NCI-H1048 (cell line): ENCODE data around the gene POLR3E.
"Not testable (repeated sequence)": the region's sequence is repeated elsewhere in the genome, so short reads cannot be mapped to it uniquely, and the experiment has no call there.

Experiments
- DNase-seq: peaks from one replicate; lab custom pipeline; 2025; lab: John Stamatoyannopoulos, UW

POLR3E gene

DNA sequence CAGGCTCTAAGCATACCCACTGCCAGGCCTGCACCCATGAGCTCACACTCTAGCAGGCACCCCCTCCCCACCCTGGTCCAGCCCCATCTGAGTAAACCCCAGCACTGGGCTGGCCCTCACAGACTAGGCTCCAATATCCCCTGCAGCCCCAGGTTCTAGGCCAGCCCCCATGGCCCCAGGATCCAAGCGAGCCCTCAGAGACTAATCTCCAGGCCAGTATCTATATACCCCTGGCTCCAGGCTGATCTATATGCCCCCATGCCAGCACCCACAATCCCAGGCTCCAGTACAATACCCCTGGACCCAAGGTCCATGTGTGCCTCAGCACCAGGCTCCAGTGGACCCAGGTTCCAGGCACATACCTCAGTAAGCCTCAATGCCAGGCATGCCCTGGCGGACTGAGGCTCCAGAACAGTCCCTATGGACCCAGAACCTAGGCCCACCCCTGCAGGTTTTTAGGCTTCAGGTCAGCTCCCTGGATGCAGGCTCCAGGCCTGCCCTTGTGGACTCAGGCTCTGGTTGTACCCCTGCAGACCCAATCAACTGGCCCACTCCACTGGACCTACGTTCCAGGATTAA, 38.5 kb downstream of the POLR3E start:
- DNase-seq = no peak

DNA sequence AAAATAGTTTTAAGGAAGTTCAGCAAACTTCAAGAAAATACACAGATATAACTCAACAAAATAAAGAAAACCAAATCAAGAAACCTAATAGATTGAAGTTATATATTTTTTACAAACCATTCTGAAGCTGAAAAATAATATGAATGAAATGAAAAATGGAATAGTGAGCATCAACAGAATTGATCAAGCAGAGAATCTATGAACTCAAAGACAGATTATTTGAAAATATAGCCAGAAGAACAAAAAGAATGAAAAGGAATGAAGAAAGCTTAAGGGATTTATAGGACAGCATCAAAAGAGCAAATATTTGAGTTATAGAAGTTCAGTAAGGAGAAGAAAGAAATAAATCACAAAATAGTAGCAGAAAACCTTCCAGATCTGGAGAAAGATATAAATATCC, 39.4 kb downstream of the POLR3E start:
- no peak for DNase-seq

DNA sequence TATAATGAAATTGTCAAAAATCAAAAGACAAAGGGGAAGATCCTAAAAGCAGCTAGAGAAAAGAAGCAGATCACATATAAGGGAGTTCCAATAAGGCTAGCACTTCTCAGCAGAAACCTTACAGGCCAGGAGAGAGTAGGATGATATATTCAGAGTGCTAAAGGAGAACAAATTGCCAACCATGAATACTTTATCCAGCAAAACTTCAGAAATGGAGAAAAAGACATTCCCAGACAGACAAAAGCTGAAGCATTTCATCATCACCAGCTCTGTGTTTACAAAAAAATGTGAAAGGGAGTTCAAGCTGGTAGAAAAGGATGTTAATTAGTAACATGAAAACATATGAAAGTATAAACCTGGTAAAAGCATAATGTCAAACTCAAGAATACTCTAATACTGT, 39.8 kb downstream of the POLR3E start:
- DNase-seq = no peak

DNA sequence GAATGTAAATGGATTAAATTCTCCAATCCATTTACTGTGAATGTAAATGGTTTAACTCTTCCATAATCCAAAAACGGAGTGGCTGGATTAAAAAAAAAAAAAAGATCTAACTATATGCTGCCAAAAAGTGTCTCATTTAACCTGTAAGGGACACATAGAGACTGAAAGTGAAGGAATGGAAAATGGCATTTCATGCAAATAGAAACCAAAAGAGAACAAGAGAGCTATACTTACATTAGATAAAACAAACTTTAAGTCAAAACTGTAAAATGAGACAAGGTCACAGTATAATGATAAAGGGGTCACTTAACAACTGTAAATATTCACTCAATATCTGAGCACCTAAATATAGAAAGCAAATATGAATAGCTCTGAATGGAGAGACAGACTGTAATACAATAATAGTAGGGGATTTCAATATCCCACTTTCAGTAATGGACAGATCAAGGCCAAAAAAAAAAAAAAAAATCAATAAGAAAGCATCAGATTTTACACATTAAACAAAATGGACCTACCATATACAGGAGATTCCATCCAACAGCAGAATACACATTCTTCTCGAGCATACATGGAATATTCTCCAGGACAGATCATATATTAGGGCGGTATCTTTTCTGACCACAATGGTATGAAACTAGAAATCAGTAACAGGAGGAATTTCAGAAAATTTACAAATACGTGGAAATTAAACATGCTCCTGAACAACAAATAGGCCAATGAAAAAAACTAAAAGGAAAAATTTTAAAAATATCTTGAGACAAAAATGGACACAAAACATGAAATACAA, 40.8 kb downstream of the POLR3E start:
- no peak for DNase-seq

DNA sequence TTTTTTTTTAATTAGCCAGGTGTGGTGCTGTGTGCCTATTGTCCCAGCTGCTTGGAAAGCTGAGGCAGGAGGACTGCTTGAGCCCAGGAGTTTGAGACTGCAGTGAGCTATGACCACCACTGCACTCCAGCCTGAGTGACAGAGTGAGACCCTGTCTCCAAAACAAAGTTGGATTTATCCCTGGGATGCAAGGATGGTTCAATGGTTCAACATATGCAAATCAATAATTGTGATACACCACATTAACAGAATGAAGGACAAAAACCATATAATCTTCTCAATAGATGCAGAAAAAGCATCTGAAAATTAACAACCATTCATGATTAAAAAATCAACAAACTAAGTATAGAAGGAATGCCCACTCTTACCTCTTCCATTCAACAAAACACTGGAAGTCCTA, 43.7 kb downstream of the POLR3E start:
- no peak for DNase-seq

DNA sequence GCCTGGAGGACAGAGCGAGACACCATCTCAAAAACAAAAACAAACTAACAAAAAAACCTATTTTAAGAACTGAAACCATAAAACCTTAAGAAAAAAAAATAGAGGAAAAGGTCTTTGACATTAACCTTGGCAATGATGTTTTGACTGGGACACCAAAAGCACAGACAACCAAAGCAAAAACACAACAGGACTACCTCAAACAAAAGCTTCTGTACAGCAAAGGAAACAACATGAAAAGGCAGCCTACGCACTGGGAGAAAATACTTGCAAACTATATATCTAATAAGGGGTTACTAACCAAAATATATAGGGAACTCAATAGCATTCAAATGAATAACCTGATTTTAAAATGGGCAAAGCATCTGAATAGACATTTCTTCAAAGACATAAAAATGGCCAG, 44.9 kb downstream of the POLR3E start:
- DNase-seq = no peak

DNA sequence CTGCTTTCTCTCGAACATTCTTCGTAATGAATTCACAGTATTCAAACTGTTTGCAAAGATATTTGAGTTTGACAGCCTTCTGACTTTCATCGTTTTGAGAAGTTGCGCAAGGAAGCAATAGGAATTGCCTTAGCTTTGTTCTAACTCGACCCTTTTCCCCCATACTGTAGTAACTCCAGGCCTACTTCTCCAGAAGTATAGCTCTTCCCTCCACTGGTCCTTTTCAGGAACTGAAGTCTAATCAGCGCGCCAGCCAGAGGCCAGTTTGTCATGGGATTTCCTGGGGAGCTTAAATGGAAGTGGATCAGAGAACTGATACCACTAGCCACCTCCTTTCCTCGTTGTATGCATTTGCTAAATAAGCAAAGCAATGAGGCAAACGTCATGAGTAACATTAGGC, 49.3 kb downstream of the POLR3E start:
- no peak for DNase-seq

DNA sequence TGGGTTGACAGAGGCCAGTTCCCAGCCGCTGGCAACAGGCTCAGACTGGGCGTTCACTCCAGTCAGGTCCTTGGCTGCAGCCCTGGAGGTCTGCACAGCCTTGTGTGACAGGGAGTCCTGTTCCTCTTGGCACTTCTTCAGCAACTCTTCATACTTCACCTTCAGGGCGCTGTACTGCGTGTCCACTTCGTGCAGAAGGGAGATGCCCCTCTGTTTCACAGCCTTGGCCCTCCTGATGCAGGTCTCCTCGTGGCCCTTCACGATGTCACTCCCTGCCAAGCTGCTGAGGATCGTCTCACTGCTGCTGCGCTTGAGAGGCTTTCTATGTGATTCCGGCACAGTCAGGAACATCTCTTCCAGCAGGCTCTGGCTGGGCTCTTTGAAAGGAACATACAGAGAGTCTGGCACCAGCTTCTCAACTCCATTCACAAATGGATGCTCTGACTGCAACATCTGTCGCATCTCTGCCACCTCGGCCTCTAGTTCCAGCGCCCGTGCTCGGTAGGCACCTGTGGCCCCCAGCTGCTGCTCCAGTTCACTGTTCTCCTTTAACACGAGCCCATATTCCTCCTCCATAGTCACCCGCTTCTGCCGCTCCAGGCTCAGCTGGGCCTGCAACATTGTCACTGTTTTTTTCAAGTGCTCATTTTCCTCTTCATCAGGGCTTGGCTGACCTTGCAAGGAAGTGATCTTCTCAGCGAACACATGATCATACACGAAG, 50.1 kb downstream of the POLR3E start:
- DNase-seq = no peak

DNA sequence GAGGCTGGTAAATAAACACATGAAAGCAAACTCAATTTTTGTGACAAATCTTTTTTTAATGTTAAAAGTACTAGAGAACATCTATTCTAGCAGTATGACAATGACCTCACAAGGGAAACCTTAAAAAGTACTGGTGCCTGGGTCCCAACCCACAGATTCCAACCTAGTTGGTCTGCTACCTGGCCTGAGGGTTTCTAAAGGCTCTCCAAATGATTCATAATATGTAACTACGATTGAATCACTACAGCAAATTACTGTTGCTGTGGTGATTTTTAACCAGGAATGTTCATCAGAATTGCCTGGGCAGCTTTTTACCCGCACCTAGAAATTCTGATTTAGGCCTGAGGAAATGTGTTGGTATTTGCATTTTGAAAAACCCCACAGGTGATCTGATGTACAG, 51.1 kb downstream of the POLR3E start:
- no peak for DNase-seq

DNA sequence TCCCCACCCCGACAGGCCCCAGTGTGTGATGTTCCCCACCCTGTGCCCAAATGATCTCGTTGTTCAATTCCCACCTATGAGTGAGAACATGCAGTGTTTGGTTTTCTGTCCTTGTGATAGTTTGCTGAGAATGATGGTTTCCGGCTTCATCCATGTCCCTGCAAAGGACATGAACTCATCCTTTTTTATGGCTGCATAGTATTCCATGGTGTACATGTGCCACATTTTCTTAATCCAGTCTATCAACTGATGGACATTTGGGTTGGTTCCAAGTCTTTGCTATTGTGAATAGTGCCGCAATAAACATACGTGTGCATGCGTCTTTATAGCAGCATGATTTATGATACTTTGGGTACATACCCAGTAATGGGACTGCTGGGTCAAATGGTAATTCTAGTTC, 53.8 kb downstream of the POLR3E start:
- DNase-seq = not testable (repeated sequence)

DNA sequence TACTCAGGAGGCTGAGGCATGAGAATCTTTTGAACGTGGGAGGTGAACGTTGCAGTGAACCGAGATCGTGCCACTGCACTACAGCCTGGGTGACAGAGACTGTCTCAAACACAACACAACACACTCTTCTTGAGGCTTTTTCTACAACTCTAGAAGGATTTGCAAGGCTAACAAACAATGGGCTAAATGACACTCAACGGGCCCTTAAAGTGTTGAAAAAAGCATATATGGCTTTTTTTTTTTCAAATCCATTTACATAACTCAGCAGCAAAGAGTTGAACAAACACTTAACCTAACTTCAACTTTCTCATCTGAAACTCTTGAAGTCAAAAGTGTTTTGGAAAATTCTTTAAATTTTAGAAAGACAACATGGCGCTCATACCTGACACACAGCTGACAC, 54.9 kb downstream of the POLR3E start:
- no peak for DNase-seq

DNA sequence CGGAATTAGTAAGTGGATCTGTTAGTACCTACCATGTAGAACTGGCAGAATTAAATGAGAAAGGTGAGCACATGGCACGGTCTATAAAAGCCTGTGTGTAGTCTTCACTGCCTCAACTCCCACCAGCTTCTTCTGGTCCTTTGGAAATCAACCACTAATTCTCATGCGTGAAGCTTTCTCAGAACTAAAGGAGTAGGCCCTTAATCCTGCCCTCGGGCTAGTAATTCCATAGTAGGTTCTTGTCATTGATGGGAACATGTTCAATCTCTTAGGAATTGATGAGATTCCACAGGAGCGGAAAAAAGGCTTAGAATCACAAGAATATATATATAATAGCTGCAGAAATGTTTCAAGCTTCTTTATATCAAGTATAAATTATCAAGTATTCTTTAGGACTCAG, 55.5 kb downstream of the POLR3E start:
- no peak for DNase-seq

DNA sequence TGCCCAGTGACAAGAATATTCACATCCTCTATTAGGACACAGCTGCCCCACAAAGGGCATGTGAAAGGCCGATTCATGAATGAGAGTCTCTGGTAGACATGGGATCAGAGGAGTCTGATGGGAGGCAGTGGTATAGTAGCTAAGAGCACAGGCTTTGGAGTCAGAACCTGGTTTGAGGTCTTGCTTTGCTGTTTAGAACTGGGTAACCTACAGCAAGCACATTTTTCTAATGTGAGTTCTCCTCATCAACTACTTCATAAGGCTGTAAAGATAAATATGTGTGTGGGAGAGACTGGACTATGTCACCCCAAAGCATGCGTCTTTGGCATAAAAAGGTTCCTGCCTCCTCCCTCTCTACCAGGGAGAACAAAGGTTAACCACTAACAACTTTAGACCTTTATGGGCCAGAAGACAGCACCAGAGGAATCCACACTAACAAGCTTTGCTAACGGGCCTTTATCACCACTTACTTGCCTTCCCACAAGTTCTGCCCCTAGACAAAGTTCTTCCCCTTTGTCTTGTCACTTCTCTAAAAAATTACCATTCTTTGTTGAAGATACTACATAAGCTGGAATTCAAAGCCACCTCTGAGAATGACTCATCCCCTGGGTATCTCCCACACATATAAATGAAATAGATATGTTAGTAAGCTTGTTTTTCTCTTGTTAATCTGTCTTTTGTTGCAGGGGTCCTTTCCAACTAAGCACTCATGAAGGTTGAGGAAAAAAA, 56.1 kb downstream of the POLR3E start:
- no peak for DNase-seq

DNA sequence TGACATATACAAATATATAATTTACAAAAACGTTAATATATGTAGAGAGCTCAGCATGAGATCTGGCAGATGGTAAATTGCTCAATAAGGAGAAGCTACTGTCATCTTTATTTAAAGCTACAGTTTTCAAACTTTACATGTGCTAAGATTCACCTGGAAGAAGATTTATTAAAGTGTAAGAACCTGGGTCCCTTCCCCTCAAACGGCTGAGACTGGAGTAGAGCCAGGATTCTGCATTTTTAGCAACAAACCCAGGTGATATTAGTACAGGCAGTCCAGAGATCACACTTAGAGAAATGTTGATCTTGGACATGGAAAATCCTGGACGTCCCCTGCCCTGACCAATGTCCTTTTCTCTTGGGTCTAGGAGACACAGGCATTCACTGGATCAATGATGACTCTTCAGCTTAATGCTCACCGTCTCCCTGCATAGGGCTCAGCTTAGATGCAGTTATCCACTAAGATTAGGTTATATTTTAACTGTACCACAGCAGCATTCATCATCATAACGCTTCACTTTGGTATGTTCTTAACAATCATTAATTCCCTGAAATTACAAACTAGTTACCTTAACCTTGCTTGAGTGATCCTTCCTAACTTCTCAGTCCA, 56.8 kb downstream of the POLR3E start:
- DNase-seq = no peak

DNA sequence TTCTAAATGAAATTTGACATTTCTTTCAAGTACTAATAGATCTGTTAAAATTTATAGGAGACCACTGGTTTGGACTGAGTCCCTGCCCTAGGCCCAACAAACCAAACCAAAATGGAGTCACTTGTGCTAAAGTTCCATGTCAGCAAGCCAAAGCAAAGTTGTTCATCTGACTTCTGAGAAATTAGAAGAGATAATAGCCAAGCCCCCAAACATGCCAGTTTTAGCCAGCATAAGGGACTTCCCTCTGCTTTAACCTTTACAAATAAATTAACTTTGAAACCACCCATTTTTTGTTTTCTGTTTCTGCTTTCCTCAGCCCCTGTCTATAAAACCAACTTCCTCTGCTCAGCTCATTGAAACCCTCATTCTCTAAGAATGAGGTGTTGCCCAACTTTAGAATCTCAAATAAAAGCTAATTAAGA, 58.3 kb downstream of the POLR3E start:
- no peak for DNase-seq

DNA sequence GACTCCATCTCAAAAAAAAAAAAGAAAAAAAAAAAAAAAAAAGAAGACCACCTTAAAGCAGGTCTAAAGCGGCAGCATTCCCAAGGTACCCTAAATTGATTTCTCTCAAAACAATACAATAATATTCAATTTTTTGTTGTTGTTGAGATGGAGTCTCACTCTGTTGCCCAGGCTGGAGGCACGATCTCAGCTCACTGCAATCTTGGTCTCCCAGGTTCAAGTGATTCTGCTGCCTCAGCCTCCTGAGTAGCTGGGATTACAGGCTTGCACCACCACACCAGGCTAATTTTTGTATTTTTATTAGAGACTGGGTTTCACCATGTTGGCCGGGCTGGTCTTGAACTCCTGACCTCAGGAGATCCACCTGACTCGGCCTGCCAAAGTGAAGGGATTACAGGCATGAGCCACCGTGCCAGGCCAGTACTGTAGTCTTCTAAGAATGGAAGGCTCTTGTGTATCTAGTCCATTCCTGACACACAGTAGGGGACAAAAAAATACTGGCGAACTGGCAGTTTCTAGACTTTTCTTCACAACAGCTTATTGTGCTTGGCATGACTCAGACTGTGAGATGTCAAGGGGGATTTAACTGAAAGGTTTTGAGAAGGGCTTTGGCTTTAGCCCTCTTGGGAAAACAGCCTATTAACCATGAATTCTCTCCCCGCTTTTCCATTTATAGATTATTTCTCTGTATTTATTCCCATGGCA, 59.9 kb downstream of the POLR3E start:
- DNase-seq = no peak

DNA sequence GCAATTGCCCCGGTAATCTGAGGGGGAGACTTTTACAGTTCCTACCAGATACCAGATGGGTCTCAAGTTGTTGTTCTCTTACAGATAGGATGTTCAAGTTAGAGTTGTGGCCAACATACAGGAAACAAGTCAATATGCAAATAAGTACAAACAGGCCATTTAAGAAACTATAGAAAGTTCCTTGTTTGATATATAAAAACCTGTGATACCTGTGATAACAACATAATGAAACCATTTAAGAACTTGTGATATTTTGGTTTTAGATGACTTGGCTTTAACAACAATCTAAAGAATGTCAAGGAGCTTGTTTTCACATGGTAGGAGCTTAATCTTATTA, 60.4 kb downstream of the POLR3E start:
- no peak for DNase-seq

DNA sequence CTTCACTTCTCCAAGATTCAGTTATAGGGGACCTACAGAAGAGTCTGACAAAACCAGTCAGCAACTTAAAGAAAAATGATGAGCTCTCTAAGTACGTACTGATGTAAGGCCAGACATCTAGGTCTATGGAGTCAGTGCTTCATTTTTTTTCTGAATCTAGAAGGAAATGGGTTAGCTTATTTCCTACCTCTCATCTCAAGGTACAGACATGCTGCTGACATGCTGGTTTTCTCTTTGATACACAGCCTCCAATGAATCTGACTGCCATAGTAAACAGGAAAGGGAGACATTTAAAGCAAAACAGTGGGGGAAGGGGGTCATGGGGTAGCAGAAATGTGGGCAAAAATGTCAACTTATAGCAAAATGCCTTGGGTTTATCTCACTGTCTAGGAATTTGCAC, 60.8 kb downstream of the POLR3E start:
- no peak for DNase-seq

DNA sequence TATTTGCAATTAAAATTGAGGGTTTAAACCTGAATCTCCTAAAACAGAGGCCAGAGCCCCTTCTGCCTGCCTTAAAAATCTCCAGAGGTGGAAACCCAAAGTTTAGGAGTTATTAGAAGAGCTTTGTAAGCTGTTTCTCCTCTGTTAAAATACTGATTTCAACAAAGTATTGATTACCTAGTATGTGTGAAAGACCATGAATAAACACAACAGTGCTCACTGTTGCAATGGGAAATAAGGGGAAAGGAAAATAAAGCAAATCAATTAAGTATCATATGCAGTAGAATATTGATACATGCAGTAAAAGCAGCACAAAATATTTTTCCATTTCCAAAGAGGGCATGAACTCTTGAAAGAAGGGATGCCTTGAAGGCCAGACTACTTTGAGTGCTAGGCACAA, 62.5 kb downstream of the POLR3E start:
- DNase-seq = no peak

DNA sequence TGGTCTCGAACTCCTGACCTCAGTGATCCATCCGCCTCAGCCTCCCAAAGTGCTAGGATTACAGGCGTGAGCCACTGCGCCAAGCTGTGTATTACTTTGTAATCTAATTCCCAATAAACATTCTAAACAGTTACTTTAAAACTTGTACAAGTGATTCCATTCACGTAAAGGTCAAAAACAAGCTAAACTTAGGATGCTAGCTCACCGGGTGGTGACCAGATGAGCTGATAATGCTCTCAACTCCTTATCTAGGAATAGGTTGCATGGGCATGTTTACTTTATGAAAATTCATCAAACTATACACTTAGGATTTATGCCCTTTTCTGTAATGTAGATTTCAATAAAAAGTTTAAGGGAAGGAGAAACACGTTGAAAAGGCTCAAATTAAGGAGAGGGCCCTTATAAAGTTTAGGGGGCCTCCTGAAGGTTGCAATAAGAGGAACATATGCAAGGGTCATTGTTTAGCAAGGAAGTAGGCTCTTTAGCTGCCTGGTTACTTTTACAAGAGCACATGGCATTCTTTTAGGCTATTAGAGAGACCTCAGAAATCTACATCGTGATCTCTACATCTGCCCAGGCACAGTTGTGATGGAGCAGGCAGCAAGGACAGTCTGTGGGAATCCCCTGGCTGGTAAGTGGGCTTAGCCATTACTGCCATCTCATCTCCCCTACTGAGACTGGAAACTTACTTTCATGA, 63.9 kb downstream of the POLR3E start:
- DNase-seq = no peak

DNA sequence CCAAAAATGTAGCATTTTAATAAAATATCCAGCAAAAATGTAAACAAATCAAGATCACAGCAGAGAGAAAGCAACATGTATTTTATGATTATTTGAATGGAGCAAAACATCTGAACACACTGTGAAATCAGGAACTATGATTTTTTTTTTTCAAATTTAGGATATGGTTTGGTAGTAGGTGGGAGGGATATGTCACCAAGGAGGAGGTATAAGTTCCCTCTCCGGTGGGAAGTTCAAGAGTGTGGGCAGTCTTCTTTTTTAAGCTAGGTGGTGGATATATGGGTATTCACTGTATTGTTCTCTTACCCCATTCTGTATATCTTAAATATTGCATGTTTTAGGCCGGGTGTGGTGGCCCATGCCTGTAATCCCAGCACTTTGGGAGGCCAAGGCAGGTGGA, 67.0 kb downstream of the POLR3E start:
- no peak for DNase-seq
